Epithelial cell of umbilical artery (primary cell): ENCODE measurements around the gene IGSF8. TPM values are rescaled to one million over a fixed set of nuclear protein-coding genes. Genes with fewer than 3 reads are reported as not detected.

Experiments used
- total RNA-seq: library from RNA; depleted of rRNA; stranded (reverse); fragments of >200 nt; gene quantifications from 2 replicates; pipeline ENCODE4 v1.2.3, GENCODE V29; 2014

The IGSF8 gene, protein sequence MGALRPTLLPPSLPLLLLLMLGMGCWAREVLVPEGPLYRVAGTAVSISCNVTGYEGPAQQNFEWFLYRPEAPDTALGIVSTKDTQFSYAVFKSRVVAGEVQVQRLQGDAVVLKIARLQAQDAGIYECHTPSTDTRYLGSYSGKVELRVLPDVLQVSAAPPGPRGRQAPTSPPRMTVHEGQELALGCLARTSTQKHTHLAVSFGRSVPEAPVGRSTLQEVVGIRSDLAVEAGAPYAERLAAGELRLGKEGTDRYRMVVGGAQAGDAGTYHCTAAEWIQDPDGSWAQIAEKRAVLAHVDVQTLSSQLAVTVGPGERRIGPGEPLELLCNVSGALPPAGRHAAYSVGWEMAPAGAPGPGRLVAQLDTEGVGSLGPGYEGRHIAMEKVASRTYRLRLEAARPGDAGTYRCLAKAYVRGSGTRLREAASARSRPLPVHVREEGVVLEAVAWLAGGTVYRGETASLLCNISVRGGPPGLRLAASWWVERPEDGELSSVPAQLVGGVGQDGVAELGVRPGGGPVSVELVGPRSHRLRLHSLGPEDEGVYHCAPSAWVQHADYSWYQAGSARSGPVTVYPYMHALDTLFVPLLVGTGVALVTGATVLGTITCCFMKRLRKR
- 10.1 and 13.8 TPM in 2 replicates for total RNA-seq

DNA sequence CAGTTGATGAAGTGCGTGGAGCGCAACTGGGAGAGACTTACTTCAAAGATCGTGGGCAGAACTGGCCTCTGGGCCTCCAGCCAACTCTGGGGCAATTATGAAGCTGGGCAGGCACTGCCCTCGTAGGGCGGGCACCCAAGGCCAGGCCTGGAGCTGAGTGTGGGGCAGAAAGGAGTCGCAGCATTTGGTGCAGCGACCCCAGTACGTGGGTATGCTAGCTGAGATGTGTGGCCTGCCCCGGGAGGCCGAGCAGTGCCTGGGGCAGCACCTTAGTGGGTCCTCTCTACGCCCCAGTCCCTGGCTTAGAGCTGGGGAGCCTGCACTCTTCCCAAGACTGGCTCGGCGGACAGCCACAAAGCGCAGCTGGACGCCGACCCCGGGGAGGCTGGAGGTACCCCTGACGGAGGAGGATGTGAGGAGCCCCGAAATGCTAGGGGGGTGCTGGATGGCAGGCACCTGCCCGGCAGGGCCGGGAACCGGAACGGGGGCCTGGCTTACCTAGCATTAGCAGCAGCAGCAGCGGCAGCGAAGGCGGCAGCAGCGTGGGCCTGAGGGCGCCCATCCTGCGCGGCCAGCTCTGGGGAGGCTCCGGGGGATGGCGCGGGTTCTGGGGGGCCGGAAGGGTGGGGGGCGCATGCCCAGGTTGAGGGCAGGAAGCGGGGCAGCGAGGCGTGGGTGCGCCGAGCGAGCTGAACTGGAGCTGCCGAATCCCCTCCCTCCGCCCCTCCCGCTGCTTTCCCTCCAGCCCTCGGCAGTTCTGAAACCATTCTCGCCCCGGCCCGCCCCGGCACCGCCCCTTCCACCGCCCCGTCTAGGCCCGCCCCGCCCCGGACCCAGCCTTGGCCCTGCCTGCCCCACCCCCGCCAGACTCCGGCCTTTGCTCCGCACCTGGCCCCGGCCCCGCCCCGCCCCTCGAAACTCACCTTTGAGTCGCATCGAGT, at the start of gene IGSF8:
Gene IGSF8, minus strand, starts transcription at position 709 of the 941 bp plus-strand sequence. Its CDS starts 147 bp downstream, at position 562.

GRCh38 chr1:160115545-160116282, 17.3 kb upstream of the IGSF8 start, which contains the start of gene ATP1A2:
ATP1A2 (plus strand) TSS chr1:160115759; CDS start chr1:160115862, 103 bp downstream.

GRCh38 chr1:160081261-160081936, 17.0 kb downstream of the IGSF8 start, which contains the start of gene KCNJ9:
KCNJ9 (plus strand) TSS chr1:160081538; CDS start chr1:160084031, 2,493 bp downstream.

DNA sequence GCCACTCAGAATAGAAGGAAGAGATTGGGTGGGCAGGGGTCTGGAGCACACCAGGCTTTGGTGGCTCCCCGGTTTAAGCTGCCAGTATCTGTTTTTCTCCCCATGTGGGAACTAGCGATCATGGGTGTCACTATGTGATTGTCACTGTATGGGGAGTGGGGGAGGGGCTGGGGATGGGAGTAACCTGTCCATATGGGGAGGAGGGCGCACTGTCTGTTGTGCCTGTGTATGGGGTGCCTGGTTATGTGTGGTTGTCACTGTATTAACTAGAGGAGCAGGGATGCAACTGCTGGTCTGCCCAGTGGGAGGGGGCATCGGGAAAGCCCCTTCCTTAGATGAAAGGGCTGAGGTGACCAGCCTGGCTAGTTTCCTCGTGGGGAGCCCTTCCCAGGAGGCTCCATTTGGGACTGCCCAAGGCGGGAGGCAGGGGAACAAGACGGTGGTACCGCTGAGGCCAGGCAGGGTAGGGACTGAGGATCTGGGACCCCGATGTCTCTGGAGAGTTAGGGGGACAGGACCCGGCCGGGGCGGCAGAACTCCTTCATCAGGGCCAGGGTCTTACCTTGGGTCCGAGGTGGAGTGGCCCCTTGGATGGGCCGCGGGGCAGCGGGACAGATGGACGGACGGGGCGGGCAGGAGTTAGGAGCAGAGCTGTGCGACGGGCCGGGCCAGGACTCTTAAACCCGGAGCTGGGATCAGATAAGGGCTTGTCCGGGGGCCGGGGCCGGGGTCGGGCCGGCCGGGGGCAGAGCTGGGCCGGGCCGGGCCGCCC, 28.8 kb downstream of the IGSF8 start, which contains the start of gene KCNJ10:
Gene KCNJ10, minus strand, starts transcription at position 701 of the 772 bp plus-strand sequence. CDS start 27,628 bp downstream, outside the sequence.

Other genes starting within 250 kb of the IGSF8 start
- gene VSIG8, start 236.0 kb downstream of the IGSF8 start, total RNA-seq, result under 0.01 TPM in 1 of 2 replicates, not detected in the other
- 1.5 and 1.9 TPM in 2 replicates for gene CFAP45, start 198.5 kb downstream of the IGSF8 start, total RNA-seq
- gene TAGLN2, start 173.1 kb downstream of the IGSF8 start, total RNA-seq, result 507 and 711 TPM in 2 replicates
- gene IGSF9, start 153.0 kb downstream of the IGSF8 start, total RNA-seq, result not detected in 2 replicates
- not detected in 2 replicates for gene SLAMF9, start 144.4 kb downstream of the IGSF8 start, total RNA-seq
- gene PIGM, start 66.6 kb downstream of the IGSF8 start, total RNA-seq, result 2.9 and 3.8 TPM in 2 replicates
- not detected in 2 replicates for gene KCNJ10, start 28.5 kb downstream of the IGSF8 start, total RNA-seq
- gene KCNJ9, start 17.1 kb downstream of the IGSF8 start, total RNA-seq, result not detected in 2 replicates
- not detected in 2 replicates for gene ATP1A2, start 17.1 kb upstream of the IGSF8 start, total RNA-seq
- gene ATP1A4, start 53.0 kb upstream of the IGSF8 start, total RNA-seq, result not detected in 2 replicates
- not detected in 2 replicates for gene CASQ1, start 92.0 kb upstream of the IGSF8 start, total RNA-seq
- 51.5 and 54.9 TPM in 2 replicates for gene PEA15, start 106.8 kb upstream of the IGSF8 start, total RNA-seq
- 68.2 and 82.1 TPM in 2 replicates for gene DCAF8, start 163.9 kb upstream of the IGSF8 start, total RNA-seq
- 25.8 and 29.9 TPM in 2 replicates for gene PEX19, start 186.5 kb upstream of the IGSF8 start, total RNA-seq
- gene COPA, start 244.6 kb upstream of the IGSF8 start, total RNA-seq, result 259 and 315 TPM in 2 replicates
- gene NCSTN, start 244.8 kb upstream of the IGSF8 start, total RNA-seq, result 82.8 and 93.3 TPM in 2 replicates